OCI-LY1 (cell line): ENCODE measurements around the gene FAM20C.

ENCODE experiments used
- H2AFZ ChIP-seq: fragments of 200-600 bp; sonication (generic), shearing (Covaris generic); 2 replicates; pipeline ENCODE4 v1.6.0; 2014; ENCODE audit warnings: antibody characterized with exemption, mild to moderate bottlenecking, low read length
- H3F3A ChIP-seq: fragments of 200-600 bp; sonication (generic), shearing (Covaris generic); 2 replicates; pipeline ENCODE4 v1.6.0; 2014; ENCODE audit warnings: mild to moderate bottlenecking, antibody characterized with exemption, low read length, moderate library complexity; ENCODE audit not compliant: insufficient read depth
- H3K27ac ChIP-seq: fragments of 200-600 bp; sonication (generic); 2 replicates; pipeline ENCODE4 v1.5.1; 2014; ENCODE audit warnings: low read length, mixed run types, mild to moderate bottlenecking, low read depth; ENCODE audit not compliant: poor library complexity, severe bottlenecking
- H3K27me3 ChIP-seq: fragments of 200-600 bp; sonication (generic); 2 replicates; pipeline ENCODE4 v1.6.0; 2014; ENCODE audit warnings: antibody characterized with exemption, mild to moderate bottlenecking, low read length, moderate library complexity; ENCODE audit not compliant: insufficient read depth
- H3K36me3 ChIP-seq: fragments of 200-600 bp; sonication (generic); 2 replicates; pipeline ENCODE4 v1.6.1; 2014; ENCODE audit warnings: mild to moderate bottlenecking, antibody characterized with exemption, low read length, moderate library complexity, mixed read lengths; ENCODE audit not compliant: insufficient read depth
- H3K4me1 ChIP-seq: fragments of 200-600 bp; sonication (generic); 2 replicates; pipeline ENCODE4 v1.5.1; 2014; ENCODE audit warnings: mild to moderate bottlenecking, low read length, moderate library complexity; ENCODE audit not compliant: insufficient read depth, severe bottlenecking
- H3K4me2 ChIP-seq: fragments of 200-600 bp; sonication (generic), shearing (Covaris generic); 2 replicates; pipeline ENCODE4 v1.6.1; 2014; ENCODE audit warnings: low read length
- H3K4me3 ChIP-seq: fragments of 200-600 bp; sonication (generic); 2 replicates; pipeline ENCODE4 v1.5.1; 2014; ENCODE audit warnings: low read length, low read depth, mild to moderate bottlenecking, mixed read lengths; ENCODE audit not compliant: poor library complexity, severe bottlenecking
- H3K79me2 ChIP-seq: fragments of 200-600 bp; shearing (Covaris generic); 2 replicates; pipeline ENCODE4 v1.6.1; 2016; ENCODE audit warnings: mixed run types, low read length, mixed read lengths; ENCODE audit not compliant: insufficient read depth
- H3K9ac ChIP-seq: fragments of 200-600 bp; sonication (generic), shearing (Covaris generic); 2 replicates; pipeline ENCODE4 v1.6.1; 2014; ENCODE audit warnings: mild to moderate bottlenecking, low read length, mixed read lengths
- H3K9me2 ChIP-seq: fragments of 200-600 bp; sonication (generic), shearing (Covaris generic); 2 replicates; pipeline ENCODE4 v1.6.1; 2014; ENCODE audit warnings: low read depth, mild to moderate bottlenecking, low read length, mixed read lengths
- H3K9me3 ChIP-seq: fragments of 200-600 bp; shearing (Covaris generic); 2 replicates; pipeline ENCODE4 v1.6.1; 2014; ENCODE audit warnings: low read length, mixed read lengths
- H4K20me1 ChIP-seq: fragments of 200-600 bp; sonication (generic), shearing (Covaris generic); 2 replicates; pipeline ENCODE4 v1.6.0; 2016; ENCODE audit warnings: mild to moderate bottlenecking, low read length; ENCODE audit not compliant: insufficient read depth
- EZH2 ChIP-seq: fragments of 200-600 bp; sonication (generic), shearing (Covaris generic); IDR thresholded peaks from 2 replicates; pipeline ENCODE4 v1.8.0; 2017; ENCODE audit warnings: borderline replicate concordance, mixed run types, mild to moderate bottlenecking, antibody characterized with exemption, low read length, moderate library complexity, mixed read lengths
- TF ChIP-seq, protein P1 (sequence below): fragments of 200-600 bp; sonication (generic), shearing (Covaris generic); IDR thresholded peaks from 2 replicates; pipeline ENCODE4 v1.5.1; 2017; ENCODE audit warnings: mild to moderate bottlenecking, antibody characterized with exemption, low read length, moderate library complexity, mixed read lengths

FAM20C gene

DNA sequence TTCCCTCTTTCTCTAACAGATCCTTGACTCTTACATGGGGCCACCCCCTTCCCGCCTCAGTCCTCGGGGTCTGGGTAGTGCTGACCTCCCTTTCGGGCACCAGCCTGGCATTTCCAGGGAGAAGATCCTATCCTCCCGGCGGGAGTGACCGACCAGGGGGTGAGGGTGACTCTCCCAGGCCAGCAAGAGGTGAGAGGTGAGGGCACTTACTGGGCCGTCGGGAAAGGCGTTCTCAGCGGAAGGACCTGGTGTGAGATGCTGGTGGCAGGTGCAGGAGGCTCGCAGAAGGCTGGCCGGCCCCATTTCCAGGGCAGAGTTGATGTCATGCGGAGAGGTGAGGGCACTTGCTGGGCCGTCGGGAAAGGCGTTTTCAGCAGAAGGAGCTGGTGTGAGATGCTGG lies 93.4 kb downstream of the FAM20C start:
- Histone ChIP-seq H2AFZ (no peak overlapping the region), H3K4me2 (no peak overlapping the region), H3K36me3 (no peaks in the 10 kb centered on the region), H3K79me2 (no peaks in the 10 kb centered on the region), H3F3A (no peaks in the 10 kb centered on the region), H3K9me2 (no peaks in the 10 kb centered on the region), H3K27ac (no peak overlapping the region), H3K9ac (no peak overlapping the region), H3K9me3 (no peaks in the 10 kb centered on the region), H4K20me1 (no peaks in the 10 kb centered on the region), H3K4me1 (no peaks in the 10 kb centered on the region), H3K27me3 (no peaks in the 10 kb centered on the region), H3K4me3 (no peak overlapping the region)
- no peak for TF ChIP-seq EZH2

DNA sequence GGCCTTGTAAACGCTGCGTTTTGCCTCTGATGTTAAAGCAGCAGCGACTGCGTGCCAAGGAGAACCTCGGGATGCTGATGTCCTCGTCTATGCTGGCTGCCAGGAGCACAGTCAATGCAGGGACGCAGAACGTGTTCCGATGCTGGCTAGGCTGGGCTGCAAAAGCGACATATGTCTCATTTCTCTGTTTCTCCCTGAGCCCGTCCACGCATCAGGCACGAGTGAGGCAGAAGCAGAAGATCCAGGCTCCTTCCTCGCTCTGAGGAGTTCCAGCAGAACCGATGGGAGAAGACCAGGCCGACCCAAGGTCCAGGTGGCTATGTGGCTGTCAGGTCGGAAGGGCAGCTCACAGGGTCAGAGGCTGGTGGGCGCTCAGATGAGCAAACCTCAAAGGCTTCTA lies 93.9 kb downstream of the FAM20C start:
- no peaks in the 10 kb centered on the region for H3K27me3 ChIP-seq
- H3K4me3 ChIP-seq: no peak overlapping the region
- H3K79me2 ChIP-seq: no peaks in the 10 kb centered on the region
- no peaks in the 10 kb centered on the region for H3K9me3 ChIP-seq
- TF ChIP-seq, protein P1, sequence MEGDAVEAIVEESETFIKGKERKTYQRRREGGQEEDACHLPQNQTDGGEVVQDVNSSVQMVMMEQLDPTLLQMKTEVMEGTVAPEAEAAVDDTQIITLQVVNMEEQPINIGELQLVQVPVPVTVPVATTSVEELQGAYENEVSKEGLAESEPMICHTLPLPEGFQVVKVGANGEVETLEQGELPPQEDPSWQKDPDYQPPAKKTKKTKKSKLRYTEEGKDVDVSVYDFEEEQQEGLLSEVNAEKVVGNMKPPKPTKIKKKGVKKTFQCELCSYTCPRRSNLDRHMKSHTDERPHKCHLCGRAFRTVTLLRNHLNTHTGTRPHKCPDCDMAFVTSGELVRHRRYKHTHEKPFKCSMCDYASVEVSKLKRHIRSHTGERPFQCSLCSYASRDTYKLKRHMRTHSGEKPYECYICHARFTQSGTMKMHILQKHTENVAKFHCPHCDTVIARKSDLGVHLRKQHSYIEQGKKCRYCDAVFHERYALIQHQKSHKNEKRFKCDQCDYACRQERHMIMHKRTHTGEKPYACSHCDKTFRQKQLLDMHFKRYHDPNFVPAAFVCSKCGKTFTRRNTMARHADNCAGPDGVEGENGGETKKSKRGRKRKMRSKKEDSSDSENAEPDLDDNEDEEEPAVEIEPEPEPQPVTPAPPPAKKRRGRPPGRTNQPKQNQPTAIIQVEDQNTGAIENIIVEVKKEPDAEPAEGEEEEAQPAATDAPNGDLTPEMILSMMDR: no peak
- TF ChIP-seq EZH2: no peak
- H3K4me1 ChIP-seq: no peaks in the 10 kb centered on the region
- no peak overlapping the region for H3K27ac ChIP-seq
- no peak overlapping the region for H3K9ac ChIP-seq
- H3K4me2 ChIP-seq: no peak overlapping the region
- H3K9me2 ChIP-seq: no peaks in the 10 kb centered on the region
- H3F3A ChIP-seq: no peaks in the 10 kb centered on the region
- H3K36me3 ChIP-seq: no peaks in the 10 kb centered on the region
- H4K20me1 ChIP-seq: no peaks in the 10 kb centered on the region
- no peak overlapping the region for H2AFZ ChIP-seq

DNA sequence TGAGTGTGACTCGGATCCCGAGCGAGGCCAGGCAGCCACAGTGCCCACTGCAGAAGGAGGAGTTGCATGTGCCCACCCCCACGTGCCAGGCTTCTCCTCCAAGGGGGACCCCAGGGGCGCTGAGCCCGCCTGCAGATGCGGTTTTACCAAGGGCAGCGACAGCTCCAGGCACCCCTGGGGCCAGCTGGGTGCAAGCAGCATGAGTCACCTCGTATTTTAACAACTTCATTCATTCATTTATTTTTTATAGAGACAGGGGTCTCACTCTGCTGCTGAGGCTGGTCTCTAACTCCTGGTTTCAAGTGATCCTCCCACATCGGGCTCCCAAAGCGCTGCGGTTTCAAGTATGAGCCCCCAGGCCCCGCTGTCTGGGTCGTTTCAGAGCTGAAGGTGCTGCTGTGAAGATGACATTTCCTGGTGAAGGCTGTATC lies 96.3 kb downstream of the FAM20C start:
- no peak overlapping the region for H2AFZ ChIP-seq
- H3K4me1 ChIP-seq: no peaks in the 10 kb centered on the region
- TF ChIP-seq, protein P1: no peak
- TF ChIP-seq EZH2: no peak
- no peaks in the 10 kb centered on the region for H3K79me2 ChIP-seq
- H3K9ac ChIP-seq: no peak overlapping the region
- no peaks in the 10 kb centered on the region for H3K36me3 ChIP-seq
- no peaks in the 10 kb centered on the region for H3K9me3 ChIP-seq
- H3K27me3 ChIP-seq: no peaks in the 10 kb centered on the region
- no peaks in the 10 kb centered on the region for H4K20me1 ChIP-seq
- no peak overlapping the region for H3K27ac ChIP-seq
- H3K4me3 ChIP-seq: no peak overlapping the region
- H3K4me2 ChIP-seq: no peak overlapping the region
- no peaks in the 10 kb centered on the region for H3K9me2 ChIP-seq
- H3F3A ChIP-seq: no peaks in the 10 kb centered on the region

DNA sequence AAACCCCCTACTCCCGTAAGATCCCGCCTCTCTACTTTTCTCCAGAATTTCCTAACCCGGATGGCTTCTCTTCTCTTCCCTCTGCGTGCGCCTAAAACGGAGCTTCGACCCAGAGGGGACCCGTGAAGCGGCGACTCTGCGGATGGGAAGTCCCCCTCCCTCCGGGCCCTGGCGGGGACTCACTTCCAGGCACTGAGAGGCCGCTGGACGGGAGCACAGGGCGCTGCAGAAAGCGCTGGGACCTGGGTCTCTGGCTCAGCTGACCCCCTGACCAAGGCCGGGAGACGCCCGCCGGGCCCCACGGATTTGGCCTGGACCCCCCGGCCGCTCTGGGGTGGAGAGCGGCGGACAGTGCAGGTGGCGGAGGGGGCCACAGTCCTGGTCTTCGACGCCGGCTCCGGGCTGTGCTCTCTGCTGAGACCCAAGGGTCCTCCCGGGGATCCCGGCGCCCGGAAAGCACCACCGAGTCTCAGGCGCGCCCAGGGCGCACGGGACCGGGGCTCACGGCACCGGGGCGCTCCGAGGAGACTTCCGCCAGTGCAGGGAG lies 96.9 kb downstream of the FAM20C start:
- no peak overlapping the region for H2AFZ ChIP-seq
- H4K20me1 ChIP-seq: no peaks in the 10 kb centered on the region
- no peak overlapping the region for H3K27ac ChIP-seq
- H3K4me2 ChIP-seq: no peak overlapping the region
- TF ChIP-seq, protein P1: no peak
- no peak for TF ChIP-seq EZH2
- H3K79me2 ChIP-seq: no peaks in the 10 kb centered on the region
- H3K36me3 ChIP-seq: no peaks in the 10 kb centered on the region
- H3K9me2 ChIP-seq: no peaks in the 10 kb centered on the region
- no peaks in the 10 kb centered on the region for H3K4me1 ChIP-seq
- H3K9ac ChIP-seq: no peak overlapping the region
- no peaks in the 10 kb centered on the region for H3F3A ChIP-seq
- no peaks in the 10 kb centered on the region for H3K27me3 ChIP-seq
- no peaks in the 10 kb centered on the region for H3K9me3 ChIP-seq
- no peak overlapping the region for H3K4me3 ChIP-seq
